ENCODE measurements around the gene BTBD9. TPM values are rescaled to one million over a fixed set of nuclear protein-coding genes. Genes with fewer than 3 reads are reported as not detected.

Gene BTBD9
- total RNA-seq, 2 donors from 2014 or later: 19.0 to 33.2 TPM

DNA sequence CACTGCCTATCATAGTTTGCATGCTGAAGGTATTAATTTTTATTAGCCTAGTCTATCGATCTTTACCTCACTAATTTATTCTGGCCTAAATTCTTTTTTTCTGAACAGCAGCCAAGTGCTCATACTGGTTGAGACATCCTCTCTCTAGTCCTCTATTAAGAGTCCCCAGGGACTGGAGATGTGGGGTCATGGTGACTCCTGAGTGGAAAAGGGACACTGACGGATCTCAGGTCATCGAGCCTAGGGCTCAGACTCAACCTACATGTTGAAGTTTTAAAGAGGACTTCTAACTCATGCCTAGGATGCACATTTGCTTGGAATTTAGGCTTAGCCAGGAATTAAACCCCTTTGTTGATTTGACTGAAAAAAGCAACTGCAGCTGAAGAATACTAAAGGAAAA lies 378.1 kb downstream of the BTBD9 start:
- ATAC-seq: peak; percentile 44 to 49

DNA sequence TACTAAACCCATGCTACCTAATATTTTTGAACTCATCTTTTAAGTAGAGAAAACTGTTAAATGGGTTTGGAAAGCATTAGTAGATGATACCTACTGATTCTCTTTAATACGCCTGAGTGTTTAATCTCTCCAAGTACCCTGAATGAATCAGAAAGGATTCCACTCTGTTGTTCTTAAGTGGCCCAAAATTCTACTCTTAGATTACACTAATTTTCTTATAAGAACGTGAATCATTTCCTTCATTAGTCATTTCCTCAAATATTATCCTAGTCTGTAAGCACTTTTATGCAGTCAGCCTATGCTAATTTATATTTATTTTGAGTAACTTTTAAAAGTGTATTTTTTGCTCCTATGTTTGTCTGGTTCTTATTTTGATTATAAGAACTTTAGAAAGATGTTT lies 380.0 kb downstream of the BTBD9 start:
- ATAC-seq (no peak), DNase-seq (no peak)
- intact Hi-C loops (cut with DNase I): no loop called here

More for the DNA sequence above, 378.1 kb downstream of the BTBD9 start:
- intact Hi-C loops (cut with DNase I): no loop called here
- DNase-seq: no peak

DNA sequence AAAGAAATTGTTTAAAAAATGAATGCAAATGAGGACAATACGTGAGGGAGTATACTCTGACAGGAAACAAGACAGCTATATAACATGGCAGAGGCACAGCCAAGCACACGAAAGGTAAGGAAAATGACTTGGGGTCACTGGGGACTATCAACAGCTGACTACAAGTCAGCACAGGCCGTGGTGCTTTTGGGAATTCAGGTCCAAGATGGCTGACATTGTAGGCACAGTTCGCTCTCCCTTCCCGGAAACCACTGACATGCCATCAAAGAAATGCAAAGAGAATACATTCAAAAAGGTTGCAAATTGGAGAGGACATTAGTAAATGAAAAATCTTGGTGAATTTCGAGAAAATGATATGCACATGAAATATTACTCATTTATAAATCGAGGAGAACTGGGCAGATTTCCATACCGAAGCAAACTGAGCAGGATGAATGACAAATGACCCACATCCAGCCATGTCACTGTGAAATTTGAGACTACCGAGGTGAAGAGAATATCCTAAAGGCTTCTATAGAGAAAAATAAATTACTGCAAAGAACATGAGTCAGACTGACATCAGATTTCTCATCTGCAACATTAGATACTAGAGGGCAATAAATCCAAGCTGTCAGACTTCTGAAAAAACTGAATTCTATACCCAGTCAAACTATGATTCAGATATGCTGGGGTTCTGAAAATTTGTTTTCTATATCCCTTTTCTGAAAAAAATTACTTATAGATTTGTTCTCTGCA lies 391.1 kb downstream of the BTBD9 start:
- DNase-seq: no peak
- intact Hi-C loops (cut with DNase I): no loop called here
- no peak for ATAC-seq

DNA sequence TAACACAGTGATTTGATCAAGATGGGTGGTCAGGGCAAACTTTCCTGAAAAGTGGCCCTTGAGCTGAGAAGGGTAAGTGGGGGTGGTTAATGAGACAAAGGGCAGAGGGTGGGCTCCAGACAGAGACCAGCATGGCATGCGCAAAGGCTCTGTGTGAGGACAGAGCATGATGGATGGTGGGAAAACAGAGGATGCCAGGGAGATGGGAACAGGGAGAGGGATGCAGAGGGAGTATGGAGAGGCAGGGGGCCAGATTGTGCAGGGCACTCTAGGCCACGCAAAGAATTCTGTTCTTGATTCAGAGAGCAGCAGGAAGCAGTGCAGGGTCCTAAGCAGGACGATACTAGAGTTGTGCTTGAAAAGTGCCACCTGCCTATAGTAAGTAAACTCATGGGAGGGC lies 394.4 kb downstream of the BTBD9 start:
- no peak for ATAC-seq
- intact Hi-C loops (cut with DNase I): no loop called here
- no peak for DNase-seq

DNA sequence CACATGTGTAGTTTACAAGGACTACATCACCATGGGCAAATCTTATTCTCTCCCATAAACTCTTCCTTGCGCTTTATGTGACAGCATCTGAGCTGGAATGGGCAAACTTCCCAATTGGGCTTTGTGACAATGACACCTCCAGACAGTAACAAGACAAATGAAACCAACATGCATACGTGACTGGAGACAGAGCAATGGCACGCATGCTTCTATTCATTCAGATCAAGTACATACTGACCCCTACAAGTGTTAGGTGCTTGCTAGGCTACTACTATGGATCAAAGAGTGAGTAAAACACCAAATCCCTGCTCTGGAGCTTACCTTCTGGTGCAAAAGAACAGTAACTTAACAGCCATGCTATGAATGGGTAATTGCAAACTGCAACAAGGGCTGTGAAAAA lies 394.9 kb downstream of the BTBD9 start:
- intact Hi-C loops (cut with DNase I): no loop called here
- DNase-seq (no peak), ATAC-seq (peak in 1 of 2 donors; percentile 35)

DNA sequence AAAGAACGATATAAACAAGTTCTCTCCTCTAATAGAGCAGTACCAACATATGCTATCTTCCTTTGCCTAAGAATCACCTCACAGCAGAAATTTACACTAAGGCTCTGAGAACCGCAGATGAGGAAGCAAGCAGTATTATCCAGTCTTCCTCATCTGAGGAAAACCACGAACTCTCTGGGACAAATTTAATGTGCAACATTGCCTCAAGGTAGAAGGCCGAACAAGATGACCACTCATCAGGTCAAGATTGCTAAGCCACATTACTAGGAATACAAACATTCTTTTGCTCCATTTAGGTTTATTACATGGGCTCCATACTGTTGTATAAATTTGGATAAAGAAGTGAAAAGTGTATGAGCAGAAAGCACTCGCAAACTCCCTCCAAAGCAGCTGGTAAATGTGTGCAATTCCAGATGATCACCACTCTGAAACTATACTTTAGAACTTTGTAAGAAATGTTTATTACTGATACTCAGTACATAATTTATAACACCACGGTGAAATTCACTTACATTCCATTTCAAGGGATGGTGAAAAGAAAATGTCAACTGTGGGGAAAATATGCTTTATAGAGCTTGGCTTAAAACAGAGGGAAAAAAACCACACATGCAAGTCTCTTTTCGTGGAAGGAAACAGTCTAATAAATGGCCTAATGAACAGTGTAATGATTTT lies 398.4 kb downstream of the BTBD9 start:
- no peak for ATAC-seq
- intact Hi-C loops (cut with DNase I): no loop called here
- no peak for DNase-seq

DNA sequence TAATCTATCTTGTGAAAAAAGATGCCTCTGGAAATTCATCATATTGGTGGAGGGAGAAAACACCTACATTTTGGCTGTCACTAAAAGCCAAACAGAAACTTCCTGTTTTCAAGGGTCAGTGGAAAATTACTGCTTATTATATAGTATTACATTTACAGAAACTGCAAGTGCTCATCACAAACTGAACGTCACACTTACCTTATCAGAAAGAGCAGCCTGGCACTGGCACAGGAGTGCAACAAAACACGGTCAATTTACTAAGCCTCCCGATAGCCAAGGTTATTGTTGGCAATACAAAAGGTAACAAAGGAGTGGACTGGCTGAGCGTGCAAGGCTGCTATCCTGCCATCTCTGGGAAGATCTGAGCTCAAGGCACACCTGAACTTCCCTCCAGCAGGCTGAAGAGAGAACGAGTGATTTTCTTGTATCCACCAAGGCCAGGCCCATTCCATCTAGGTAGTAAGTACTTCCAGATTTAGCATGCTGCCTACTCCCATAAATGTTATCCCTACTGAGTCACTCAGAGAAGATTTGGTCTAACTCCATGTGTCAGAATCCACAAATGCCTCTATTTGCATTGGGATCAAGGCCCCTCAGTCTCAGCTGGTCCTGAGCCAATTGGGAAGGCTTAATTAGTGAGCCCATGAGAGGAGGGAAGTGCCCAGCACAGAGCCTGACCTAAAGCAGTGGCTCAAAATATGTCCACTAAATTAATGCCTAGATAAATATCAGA lies 399.8 kb downstream of the BTBD9 start:
- DNase-seq (no peak), ATAC-seq (peak; percentile 30 to 76)
- intact Hi-C loops (cut with DNase I): no loop called here

DNA sequence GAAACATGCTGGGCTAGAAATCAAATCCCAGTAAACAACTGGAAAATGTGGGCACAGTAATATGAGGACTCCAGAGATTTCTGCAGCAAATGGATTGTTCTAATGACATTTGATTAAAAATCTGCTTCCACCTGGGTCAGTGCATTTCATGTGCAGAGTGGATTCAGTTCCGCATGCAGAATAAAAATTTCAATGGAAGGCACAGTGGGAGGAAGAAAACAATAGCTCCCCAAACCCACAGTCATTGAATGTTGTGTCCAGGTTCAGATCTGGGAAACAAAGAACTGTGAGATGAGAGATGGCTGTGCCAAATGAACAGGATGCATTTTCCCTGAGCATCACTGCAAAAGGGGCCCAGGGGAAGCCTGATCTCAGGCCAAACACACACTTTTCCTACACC lies 403.1 kb downstream of the BTBD9 start:
- ATAC-seq (no peak), DNase-seq (no peak)
- intact Hi-C loops (cut with DNase I): no loop called here

DNA sequence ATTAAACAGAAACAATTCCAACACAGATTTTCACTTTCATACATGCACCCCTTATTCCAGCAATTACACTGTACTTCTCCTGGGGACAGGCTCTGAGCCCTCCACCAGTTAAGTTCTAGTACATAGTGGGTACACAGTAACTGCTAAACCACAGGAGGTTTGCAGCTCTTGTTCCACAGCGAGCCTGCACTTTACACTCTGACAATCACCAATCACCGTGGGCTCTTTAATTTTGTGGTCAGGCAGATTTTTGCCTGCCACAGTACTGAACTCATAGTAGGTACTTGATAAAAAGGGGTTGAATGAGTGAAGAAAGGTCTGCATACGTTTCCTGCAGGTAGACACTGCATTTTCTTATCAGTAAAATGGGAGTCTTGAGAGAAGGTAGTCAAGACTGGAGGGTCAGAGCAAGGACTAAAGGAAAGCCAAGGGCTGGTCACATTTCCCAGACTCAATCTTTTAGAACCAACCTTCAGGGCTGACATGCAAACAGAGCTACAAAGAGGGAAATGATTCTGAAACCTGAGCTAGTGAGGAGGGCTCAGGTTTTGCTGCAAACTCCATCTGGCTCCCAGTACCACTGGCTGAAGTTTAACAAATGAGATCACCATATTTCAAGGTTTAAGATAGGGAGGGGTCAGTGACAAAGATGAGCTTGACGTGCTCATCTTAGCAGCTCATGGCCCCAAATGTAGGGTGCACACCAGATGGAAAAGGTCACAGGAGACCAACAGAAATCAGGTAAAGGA lies 404.6 kb downstream of the BTBD9 start:
- DNase-seq: no peak
- intact Hi-C loops (cut with DNase I): no loop called here
- ATAC-seq: no peak

DNA sequence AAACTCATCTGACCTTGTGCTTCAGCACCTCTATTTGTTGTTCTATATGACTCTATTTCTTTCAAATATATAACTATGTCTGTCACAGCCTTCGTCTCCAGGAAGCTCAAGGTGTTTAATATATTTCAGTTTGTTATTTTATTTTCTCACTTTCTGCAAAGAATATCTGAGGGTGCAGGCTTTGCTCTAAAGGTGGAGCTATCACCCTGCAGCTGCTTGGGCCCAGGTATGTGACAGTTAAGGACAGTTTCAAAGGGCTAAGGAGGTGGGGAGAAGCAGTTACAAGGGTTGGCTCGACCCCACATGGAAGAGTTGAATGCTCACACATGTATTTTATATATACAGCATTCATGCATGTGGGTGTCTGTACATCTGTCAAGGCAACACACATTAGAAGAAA lies 405.6 kb downstream of the BTBD9 start:
- DNase-seq: no peak
- ATAC-seq: no peak
- intact Hi-C loops (cut with DNase I): no loop called here

DNA sequence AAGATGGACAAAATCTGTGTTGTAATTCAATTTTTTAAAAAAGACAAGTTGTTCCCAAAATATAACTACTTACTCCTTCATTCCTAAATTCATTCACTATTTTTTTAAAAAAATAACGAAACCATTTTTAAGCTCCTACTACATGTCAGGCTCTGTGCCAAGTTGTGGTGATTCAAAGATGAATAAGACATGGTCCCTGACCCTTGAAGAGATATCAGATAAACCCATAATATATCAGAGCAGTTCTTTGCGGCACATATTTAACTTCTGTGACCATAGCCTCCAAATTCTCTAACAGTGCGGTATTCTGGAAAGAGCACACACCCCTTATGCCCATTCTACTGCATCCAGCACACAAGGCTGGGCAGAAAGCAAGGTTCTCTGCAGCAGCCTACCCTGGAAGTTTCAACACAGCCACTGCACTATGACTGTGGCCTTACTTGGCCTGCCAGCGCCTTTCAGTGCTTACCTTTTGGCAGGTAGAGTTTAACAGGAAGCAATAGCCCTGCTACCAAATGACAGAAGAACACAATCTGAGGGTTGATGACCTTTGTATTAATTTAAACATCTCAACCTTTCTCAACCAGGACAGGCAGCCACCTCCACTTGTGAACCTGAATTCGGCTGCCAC lies 406.5 kb downstream of the BTBD9 start:
- ATAC-seq (no peak), DNase-seq (no peak)
- intact Hi-C loops (cut with DNase I): no loop called here

DNA sequence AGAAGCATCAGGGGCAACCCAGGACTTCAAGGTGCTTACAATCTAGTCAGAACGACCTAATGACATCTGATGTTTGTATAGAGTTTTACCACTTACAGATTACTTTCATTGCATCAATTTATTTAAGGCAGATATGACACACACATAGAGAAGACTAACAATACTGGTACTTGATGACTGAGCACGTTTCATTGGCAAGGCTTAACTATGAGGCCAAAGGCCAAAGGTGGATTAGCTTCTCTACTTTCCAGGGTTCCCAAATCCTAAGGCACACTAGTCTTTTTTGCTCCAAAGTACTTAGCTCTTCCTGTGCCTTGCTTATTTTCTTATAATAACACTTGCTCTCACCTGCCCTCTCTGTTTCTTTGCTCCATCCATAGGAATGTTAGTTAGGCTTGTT lies 414.0 kb downstream of the BTBD9 start:
- DNase-seq: no peak
- no peak for ATAC-seq
- intact Hi-C loops (cut with DNase I): no loop called here

DNA sequence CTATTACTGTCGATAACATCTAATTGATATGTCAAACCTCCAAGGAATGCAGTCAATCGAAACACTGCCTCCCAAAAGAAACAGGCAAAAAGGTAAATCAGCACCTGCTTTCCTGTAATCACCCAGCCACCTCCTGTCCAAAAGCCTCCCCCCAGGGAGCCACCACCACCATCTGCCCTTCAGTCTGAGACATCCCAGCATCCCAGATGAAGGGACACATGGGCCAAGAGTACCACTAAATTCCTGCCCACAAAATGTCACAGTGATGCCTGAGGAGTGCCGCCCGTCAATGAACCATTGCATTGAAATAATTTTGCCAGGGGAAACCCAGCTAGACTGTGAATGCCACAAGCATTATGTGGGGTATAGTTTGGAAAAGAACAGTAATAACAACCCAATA lies 418.5 kb downstream of the BTBD9 start:
- intact Hi-C loops (cut with DNase I): no loop called here
- ATAC-seq: no peak
- DNase-seq: no peak

DNA sequence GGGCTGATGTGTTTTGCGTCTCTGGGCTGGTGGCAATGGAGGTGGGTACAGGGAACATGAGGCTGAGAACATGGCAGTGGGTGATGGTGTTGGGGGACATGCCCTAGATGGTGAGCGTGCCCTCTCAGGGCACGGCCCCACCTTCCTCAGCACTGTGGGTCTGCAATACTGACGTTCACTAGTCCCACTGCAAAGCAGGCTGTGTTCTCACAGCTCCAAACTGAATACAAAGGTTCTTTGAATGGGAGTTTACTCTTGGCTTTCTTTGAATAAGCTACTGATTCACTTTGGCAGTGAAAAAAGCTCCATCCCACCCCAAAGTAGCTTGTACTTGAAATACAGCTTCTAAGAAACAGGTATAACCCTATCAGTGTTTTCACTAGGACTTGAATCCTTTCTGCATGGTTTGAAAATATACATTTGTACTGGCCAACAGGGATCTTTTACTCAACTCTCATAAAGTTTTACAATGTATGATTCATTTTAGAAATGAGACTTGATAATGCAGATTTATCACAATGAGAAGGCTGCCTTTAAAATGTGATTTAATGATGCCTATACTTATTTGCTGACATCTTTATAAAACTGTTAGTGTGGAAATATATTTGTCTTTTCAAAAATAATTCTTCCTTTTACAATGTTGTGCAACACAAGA lies 419.5 kb downstream of the BTBD9 start:
- ATAC-seq (no peak), DNase-seq (no peak)
- intact Hi-C loops (cut with DNase I): no loop called here

DNA sequence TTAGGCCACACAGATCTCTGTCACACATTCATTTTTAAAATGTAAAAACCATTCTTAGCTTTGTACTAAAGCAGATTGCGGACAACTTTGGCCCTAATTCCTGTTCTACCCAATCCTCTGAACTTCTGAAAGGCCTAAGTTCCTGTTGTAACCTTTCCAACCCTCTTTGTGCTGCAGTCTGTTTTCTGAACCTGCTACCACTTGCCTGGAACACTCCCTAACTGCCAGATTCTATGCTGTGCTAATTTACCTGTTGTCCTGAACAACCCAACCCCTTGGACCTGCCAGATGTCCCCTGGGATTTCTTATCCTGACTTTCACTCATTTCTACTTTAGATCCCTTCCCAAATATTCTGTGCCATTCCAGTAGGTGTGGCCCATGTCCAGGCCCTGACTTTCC lies 421.5 kb downstream of the BTBD9 start:
- intact Hi-C loops (cut with DNase I): no loop called here
- ATAC-seq (no peak), DNase-seq (no peak)

DNA sequence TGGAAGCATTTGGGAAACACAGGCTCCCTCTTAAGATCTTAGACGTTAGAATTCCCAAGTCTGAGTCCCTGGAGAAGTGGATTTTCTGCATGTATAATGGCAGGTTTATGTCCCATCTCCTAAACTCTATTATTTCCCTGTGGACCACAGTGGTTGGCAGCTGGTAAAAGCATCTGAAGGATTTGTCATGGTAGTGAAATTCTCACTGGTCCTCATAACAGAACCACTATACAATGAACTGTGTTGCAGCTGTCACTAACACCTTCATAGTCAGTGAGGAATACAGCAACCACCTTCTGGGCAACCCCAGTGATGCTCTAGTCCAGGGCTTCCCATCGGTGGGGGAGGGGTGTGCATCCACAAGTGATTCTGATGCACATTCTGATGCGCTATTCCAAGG lies 423.3 kb downstream of the BTBD9 start:
- intact Hi-C loops (cut with DNase I): no loop called here
- ATAC-seq (no peak), DNase-seq (no peak)

DNA sequence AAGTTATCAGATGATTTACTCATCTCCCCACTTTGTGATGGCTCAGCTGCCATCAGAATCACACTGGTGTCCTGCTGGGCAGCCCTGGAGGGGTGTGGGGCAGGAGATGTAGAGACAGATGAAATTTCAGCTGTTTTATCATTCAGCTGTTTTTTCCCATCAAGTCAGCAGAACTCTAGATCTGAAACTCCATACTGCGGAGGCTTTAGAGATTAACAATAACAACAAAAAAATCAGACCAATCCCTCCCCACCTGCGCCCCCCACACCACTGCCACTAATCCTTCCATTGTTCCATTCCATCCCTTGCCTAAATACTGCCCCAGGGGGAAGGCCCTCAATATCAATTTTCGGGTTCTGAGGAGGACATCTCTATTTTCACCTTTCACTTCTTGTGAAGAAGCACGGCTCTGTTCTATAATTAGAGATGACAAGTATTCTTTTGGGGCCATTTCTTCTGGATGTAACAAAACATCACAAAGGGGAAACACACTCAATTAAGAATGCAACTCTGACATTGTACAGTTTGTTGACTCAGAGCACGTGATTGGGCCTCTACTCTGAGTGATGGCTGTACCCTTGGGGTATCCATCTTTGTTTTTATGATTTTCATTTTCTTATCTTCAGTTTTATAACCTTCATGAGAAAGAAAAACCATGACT lies 423.9 kb downstream of the BTBD9 start:
- ATAC-seq (no peak), DNase-seq (no peak)
- intact Hi-C loops (cut with DNase I): no loop called here

DNA sequence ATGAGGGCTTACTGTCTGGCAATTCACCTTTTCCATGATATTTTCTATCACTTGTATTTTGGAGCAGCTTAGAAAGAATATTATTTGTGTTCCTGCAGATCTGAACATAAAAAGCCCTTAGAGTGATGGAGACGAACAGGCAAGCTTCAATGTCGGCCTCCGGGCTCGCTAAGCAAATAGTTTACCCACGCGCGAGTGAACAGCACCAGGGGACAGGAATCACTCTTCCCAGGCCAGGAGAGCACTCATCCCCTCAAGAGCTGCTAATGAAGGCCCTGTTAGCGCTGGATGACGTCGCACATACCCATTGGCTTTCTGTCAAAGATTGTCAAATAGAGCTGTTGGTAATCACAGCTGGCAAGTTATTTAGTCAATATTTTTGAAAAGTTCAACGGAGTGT lies 424.5 kb downstream of the BTBD9 start:
- ATAC-seq (no peak), DNase-seq (no peak)
- intact Hi-C loops (cut with DNase I): no loop called here
